GM21367 (cell line): ENCODE results near the gene SUN2.

Source experiments
- ATAC-seq: cut with Tn5 transposase; IDR thresholded peaks from one replicate; pipeline ENCODE4 v1.9.1; 2021; ENCODE audit not compliant: unreplicated experiment

SUN2 gene

GRCh38 chr22:38720350-38720749, 35.4 kb downstream of the SUN2 start:
- no peak for ATAC-seq

GRCh38 chr22:38719196-38719595, 36.6 kb downstream of the SUN2 start:
- ATAC-seq: no peak

GRCh38 chr22:38718414-38718813, 37.4 kb downstream of the SUN2 start:
- no peak for ATAC-seq

GRCh38 chr22:38717244-38717643, 38.6 kb downstream of the SUN2 start:
- ATAC-seq: no peak

GRCh38 chr22:38716826-38717225, 39.0 kb downstream of the SUN2 start:
- no peak for ATAC-seq

- ATAC-seq: no peak
Measured at GRCh38 chr22:38716271-38716670, 39.5 kb downstream of the SUN2 start.

- ATAC-seq: no peak
Measured at GRCh38 chr22:38715852-38716251, 39.9 kb downstream of the SUN2 start.

GRCh38 chr22:38715176-38715764, 40.5 kb downstream of the SUN2 start:
- ATAC-seq: no peak

- ATAC-seq: no peak
Measured at GRCh38 chr22:38713921-38714320, 41.9 kb downstream of the SUN2 start.

- no peak for ATAC-seq
Measured at GRCh38 chr22:38712486-38713207, 43.2 kb downstream of the SUN2 start.

GRCh38 chr22:38710866-38711265, 44.9 kb downstream of the SUN2 start:
- no peak for ATAC-seq

- no peak for ATAC-seq
Measured at GRCh38 chr22:38710351-38710750, 45.4 kb downstream of the SUN2 start.

- no peak for ATAC-seq
Measured at GRCh38 chr22:38709306-38709705, 46.5 kb downstream of the SUN2 start.

- no peak for ATAC-seq
Measured at GRCh38 chr22:38707984-38708383, 47.8 kb downstream of the SUN2 start.

- ATAC-seq: no peak
Measured at GRCh38 chr22:38707346-38707745, 48.5 kb downstream of the SUN2 start.

- ATAC-seq: no peak
Measured at GRCh38 chr22:38706901-38707195, 49.0 kb downstream of the SUN2 start.

- ATAC-seq: peak; percentile 4
Measured at GRCh38 chr22:38706101-38706900, 49.5 kb downstream of the SUN2 start.

- peak; percentile 59 for ATAC-seq
Measured at GRCh38 chr22:38705235-38706100, 50.3 kb downstream of the SUN2 start, which contains the start of gene GTPBP1. TSS of gene GTPBP1 (plus strand) at chr22:38705944. CDS start at chr22:38705956, 12 bp downstream.

GRCh38 chr22:38704654-38705234, 51.1 kb downstream of the SUN2 start:
- no peak for ATAC-seq

- ATAC-seq: peak; percentile 24
Measured at GRCh38 chr22:38700789-38701628, 54.8 kb downstream of the SUN2 start, which contains the start of gene JOSD1. TSS of gene JOSD1 (minus strand) at chr22:38700943. CDS start at chr22:38699987, 956 bp downstream.
